WERI-Rb-1 (cell line): Measurements from ENCODE around the gene LAMA5.

Source experiments
- DNase-seq: peaks from one replicate; pipeline ENCODE4 v3.0.0-alpha.2; 2020
- H3K27ac ChIP-seq: fragments of 250-450 bp; sonication (Bioruptor Pico); 2 replicates; pipeline ENCODE4 v1.5.1; 2020; ENCODE audit warnings: mild to moderate bottlenecking, moderate library complexity
- H3K27me3 ChIP-seq: fragments of 250-450 bp; sonication (Bioruptor Pico); 2 replicates; pipeline ENCODE4 v1.5.1; 2021; ENCODE audit warnings: mild to moderate bottlenecking, low read depth, moderate library complexity; ENCODE audit not compliant: insufficient read depth, severe bottlenecking
- H3K36me3 ChIP-seq: fragments of 250-450 bp; sonication (Bioruptor Pico); 2 replicates; pipeline ENCODE4 v1.5.1; 2020; ENCODE audit warnings: mild to moderate bottlenecking, moderate library complexity
- H3K4me3 ChIP-seq: 2 replicates; pipeline ENCODE4 v1.5.1; 2011; ENCODE audit warnings: low read depth, mild to moderate bottlenecking, control low read depth, low read length
- H3K9me3 ChIP-seq: fragments of 250-450 bp; sonication (Bioruptor Pico); 2 replicates; pipeline ENCODE4 v1.5.1; 2021; ENCODE audit warnings: mild to moderate bottlenecking, moderate library complexity; ENCODE audit not compliant: severe bottlenecking
- TF ChIP-seq, protein P1 (sequence below): IDR thresholded peaks from 2 replicates; pipeline ENCODE4 v1.5.1; 2011; ENCODE audit warnings: low read depth, mild to moderate bottlenecking, control low read depth, inconsistent platforms, low read length

LAMA5 gene

DNA sequence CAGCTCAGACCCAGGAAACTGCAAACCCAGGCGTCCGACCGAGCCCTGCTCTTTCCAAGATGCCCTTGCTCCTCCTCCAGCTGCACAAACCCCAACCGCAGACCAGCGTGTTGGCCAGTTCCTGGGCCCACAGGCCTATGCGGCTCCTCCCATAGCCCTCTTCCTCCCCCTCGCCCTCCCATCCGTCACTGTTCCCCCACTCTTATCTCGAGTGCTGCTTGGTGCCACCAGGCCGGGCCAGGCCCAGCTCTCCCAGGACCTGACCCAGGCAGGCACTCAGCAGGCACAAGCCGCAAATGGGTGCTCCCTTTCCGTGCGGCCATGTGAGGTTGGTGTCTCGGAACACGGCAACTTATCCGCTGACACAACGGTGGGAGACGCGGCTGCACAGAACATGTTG is 35.8 kb downstream of the LAMA5 start:
- TF ChIP-seq, protein P1, sequence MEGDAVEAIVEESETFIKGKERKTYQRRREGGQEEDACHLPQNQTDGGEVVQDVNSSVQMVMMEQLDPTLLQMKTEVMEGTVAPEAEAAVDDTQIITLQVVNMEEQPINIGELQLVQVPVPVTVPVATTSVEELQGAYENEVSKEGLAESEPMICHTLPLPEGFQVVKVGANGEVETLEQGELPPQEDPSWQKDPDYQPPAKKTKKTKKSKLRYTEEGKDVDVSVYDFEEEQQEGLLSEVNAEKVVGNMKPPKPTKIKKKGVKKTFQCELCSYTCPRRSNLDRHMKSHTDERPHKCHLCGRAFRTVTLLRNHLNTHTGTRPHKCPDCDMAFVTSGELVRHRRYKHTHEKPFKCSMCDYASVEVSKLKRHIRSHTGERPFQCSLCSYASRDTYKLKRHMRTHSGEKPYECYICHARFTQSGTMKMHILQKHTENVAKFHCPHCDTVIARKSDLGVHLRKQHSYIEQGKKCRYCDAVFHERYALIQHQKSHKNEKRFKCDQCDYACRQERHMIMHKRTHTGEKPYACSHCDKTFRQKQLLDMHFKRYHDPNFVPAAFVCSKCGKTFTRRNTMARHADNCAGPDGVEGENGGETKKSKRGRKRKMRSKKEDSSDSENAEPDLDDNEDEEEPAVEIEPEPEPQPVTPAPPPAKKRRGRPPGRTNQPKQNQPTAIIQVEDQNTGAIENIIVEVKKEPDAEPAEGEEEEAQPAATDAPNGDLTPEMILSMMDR = no peak
- Histone ChIP-seq H3K27me3 (no peaks in the 10 kb centered on the region), H3K36me3 (peaks cover 66% of the 10 kb centered on the region), H3K27ac (no peak overlapping the region), H3K9me3 (no peaks in the 10 kb centered on the region), H3K4me3 (no peak overlapping the region)
- DNase-seq = no peak

GRCh38 chr20:62330576-62331317 is 36.4 kb downstream of the LAMA5 start:
- Histone ChIP-seq H3K36me3 (peaks cover 71% of the 10 kb centered on the region), H3K4me3 (no peak overlapping the region), H3K27ac (no peak overlapping the region), H3K27me3 (no peaks in the 10 kb centered on the region), H3K9me3 (no peaks in the 10 kb centered on the region)
- TF ChIP-seq, protein P1 = no peak
- no peak for DNase-seq

- no peaks in the 10 kb centered on the region for H3K9me3 ChIP-seq
- TF ChIP-seq, protein P1 = no peak
- no peak overlapping the region for H3K4me3 ChIP-seq
- H3K36me3 ChIP-seq = peaks cover 74% of the 10 kb centered on the region
- no peaks in the 10 kb centered on the region for H3K27me3 ChIP-seq
- no peak overlapping the region for H3K27ac ChIP-seq
- DNase-seq = no peak
Observed at GRCh38 chr20:62329389-62330377, 37.4 kb downstream of the LAMA5 start.

DNA sequence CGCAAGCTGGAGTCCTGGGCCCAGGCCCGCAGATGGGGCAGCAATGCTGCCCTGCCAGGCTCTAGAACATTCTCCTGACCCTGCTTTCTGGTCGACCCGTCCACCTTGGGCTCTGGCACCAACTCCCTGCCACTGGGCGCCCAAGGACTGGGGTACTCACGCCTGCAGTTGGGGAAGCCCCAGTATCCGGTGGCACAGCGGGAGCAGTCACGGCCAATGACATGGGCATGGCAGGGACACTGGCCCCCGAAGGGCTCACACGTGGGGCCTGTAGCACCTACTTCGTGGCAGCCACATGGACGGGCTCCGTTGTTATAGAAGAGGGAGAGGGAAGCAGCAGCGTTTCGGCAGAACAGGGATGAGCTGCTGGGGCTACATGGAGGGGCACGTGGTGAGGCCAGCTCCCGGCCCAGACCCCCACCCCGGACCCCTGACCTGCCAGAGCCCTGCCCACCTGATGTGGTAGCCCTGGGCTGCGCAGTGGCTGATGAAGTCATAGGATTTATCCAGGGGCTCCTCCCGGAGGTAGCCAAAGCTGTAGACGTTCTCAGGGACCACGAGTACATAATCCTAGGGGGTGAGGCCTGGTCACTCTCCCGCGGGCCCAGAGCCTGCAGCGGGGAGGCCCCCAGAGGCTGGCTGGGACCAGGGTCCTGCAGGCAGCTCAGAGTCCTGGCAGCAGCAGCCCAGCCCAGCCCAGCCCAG is 38.3 kb downstream of the LAMA5 start:
- H3K4me3 ChIP-seq = no peak overlapping the region
- H3K27ac ChIP-seq = no peak overlapping the region
- no peaks in the 10 kb centered on the region for H3K27me3 ChIP-seq
- TF ChIP-seq, protein P1 = no peak
- H3K9me3 ChIP-seq = no peaks in the 10 kb centered on the region
- no peak for DNase-seq
- H3K36me3 ChIP-seq = peaks cover 77% of the 10 kb centered on the region

DNA sequence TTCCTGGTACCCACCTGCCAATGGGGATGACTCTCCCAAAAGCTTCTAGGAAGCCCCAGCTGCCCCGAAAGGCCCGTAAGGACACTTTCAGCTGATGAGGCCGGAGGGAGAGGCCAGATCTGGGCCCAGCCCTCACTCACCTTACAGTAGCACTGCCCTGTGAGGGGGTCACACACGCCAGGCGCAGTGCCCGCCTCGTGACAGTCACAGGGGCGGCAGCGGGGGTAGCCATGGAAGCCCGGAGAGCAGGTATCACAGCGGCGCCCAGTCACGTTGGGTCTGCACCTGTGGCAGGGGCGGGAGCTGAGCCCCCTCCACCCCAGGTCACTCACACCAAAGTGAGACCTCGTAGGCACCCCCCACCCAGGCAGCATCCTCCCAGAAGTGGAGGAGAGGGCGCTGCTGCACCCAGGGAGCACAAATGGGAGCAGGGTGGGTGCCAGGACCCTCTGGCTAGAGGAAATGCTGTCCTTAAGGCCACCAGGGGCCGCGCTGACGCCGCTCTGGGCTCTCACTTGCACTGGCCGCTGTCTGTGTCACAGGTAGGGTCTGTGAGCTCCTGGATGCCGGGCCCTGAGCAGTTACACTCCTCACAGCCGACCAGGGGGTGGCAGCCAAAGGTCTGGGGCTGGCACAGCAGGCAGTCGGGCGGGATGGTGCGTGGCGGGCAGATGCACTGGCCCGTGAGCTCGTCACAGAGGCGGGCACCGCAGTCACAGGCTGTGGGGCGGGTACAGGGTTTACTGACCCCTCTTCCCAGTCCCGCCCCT is 39.2 kb downstream of the LAMA5 start:
- Histone ChIP-seq H3K27me3 (no peaks in the 10 kb centered on the region), H3K9me3 (no peaks in the 10 kb centered on the region), H3K27ac (no peak overlapping the region), H3K36me3 (peaks cover 84% of the 10 kb centered on the region), H3K4me3 (no peak overlapping the region)
- no peak for DNase-seq
- TF ChIP-seq, protein P1 = no peak
